ENCODE results near the gene CCDC74A. TPM values are rescaled to one million over a fixed set of nuclear protein-coding genes. Genes with fewer than 3 reads are reported as not detected.
"Not testable (repeated sequence)": the region's sequence is repeated elsewhere in the genome, so short reads cannot be mapped to it uniquely, and the experiment has no call there.

The CCDC74A gene
- total RNA-seq, 2 experiments from 2014 or later, result 9.4 to 10.0 TPM

GRCh38 chr2:131511291-131511968, 16.3 kb upstream of the CCDC74A start:
- ATAC-seq; DNase-seq; H3K27ac Mint-ChIP-seq; H3K4me3 Mint-ChIP-seq; CTCF ChIA-PET; POLR2A ChIA-PET; H3K27me3 Mint-ChIP-seq (ENCODE audit: low read depth); H3K9me3 Mint-ChIP-seq (ENCODE audit: insufficient read depth): not testable (repeated sequence)
- H3K4me1 Mint-ChIP-seq (ENCODE audit: low read depth), result peaks cover 21% of the 10 kb centered on the region
- H3K36me3 Mint-ChIP-seq (ENCODE audit: low read depth), result peaks cover 37% of the 10 kb centered on the region

GRCh38 chr2:131511969-131512870, 15.5 kb upstream of the CCDC74A start:
- ATAC-seq, CTCF ChIA-PET: not testable (repeated sequence)

GRCh38 chr2:131514408-131515166, 13.1 kb upstream of the CCDC74A start:
- H3K4me3 Mint-ChIP-seq; H3K27me3 Mint-ChIP-seq (ENCODE audit: low read depth); POLR2A ChIA-PET; H3K9me3 Mint-ChIP-seq (ENCODE audit: insufficient read depth); ATAC-seq; CTCF ChIA-PET; DNase-seq: not testable (repeated sequence)
- Mint-ChIP-seq H3K4me1 (ENCODE audit: low read depth) (peaks cover 21% of the 10 kb centered on the region), H3K27ac (peak overlapping the region; percentile 76), H3K36me3 (ENCODE audit: low read depth) (peaks cover 29% of the 10 kb centered on the region)

More at GRCh38 chr2:131511969-131512870, 15.5 kb upstream of the CCDC74A start:
- DNase-seq; H3K9me3 Mint-ChIP-seq (ENCODE audit: insufficient read depth); H3K4me3 Mint-ChIP-seq; POLR2A ChIA-PET; H3K27me3 Mint-ChIP-seq (ENCODE audit: low read depth): not testable (repeated sequence)
- Mint-ChIP-seq H3K4me1 (ENCODE audit: low read depth) (peaks cover 21% of the 10 kb centered on the region), H3K36me3 (ENCODE audit: low read depth) (peaks cover 32% of the 10 kb centered on the region), H3K27ac (peak overlapping the region; percentile 55)

- CTCF ChIA-PET; H3K27me3 Mint-ChIP-seq (ENCODE audit: low read depth); POLR2A ChIA-PET; H3K4me3 Mint-ChIP-seq; H3K9me3 Mint-ChIP-seq (ENCODE audit: insufficient read depth); DNase-seq; ATAC-seq: not testable (repeated sequence)
- H3K36me3 Mint-ChIP-seq (ENCODE audit: low read depth), result peaks cover 26% of the 10 kb centered on the region
- peak overlapping the region; percentile 76 for H3K27ac Mint-ChIP-seq
- H3K4me1 Mint-ChIP-seq (ENCODE audit: low read depth), result peaks cover 21% of the 10 kb centered on the region
These were observed 12.5 kb upstream of the CCDC74A start for GRCh38 chr2:131515235-131515634.

- no peaks in the 10 kb centered on the region for H3K27me3 Mint-ChIP-seq (ENCODE audit: low read depth)
- peak overlapping the region; percentile 43 for H3K27ac Mint-ChIP-seq
- H3K4me3 Mint-ChIP-seq, result no peak overlapping the region
- ATAC-seq (no peak), DNase-seq (no peak)
- CTCF ChIA-PET, result no interaction called here
- peaks cover 21% of the 10 kb centered on the region for H3K4me1 Mint-ChIP-seq (ENCODE audit: low read depth)
- H3K9me3 Mint-ChIP-seq (ENCODE audit: insufficient read depth), result no peaks in the 10 kb centered on the region
- POLR2A ChIA-PET, result no interaction called here
- H3K36me3 Mint-ChIP-seq (ENCODE audit: low read depth), result peaks cover 26% of the 10 kb centered on the region
These were observed 11.7 kb upstream of the CCDC74A start for GRCh38 chr2:131516011-131516410.

- H3K9me3 Mint-ChIP-seq (ENCODE audit: insufficient read depth); H3K4me3 Mint-ChIP-seq; POLR2A ChIA-PET; ATAC-seq; H3K27me3 Mint-ChIP-seq (ENCODE audit: low read depth); H3K27ac Mint-ChIP-seq: not testable (repeated sequence)
- peak; percentile 36 for DNase-seq
- H3K36me3 Mint-ChIP-seq (ENCODE audit: low read depth), result peaks cover 26% of the 10 kb centered on the region
- CTCF ChIA-PET, result interaction anchor here (0.7 kb wide), 1 partner anchor 23 kb away, joined by 3 read pairs; no protein-coding TSS in a partner anchor
- peaks cover 21% of the 10 kb centered on the region for H3K4me1 Mint-ChIP-seq (ENCODE audit: low read depth)
These were observed 11.1 kb upstream of the CCDC74A start for GRCh38 chr2:131516621-131517020.

- Mint-ChIP-seq H3K4me3 (no peak overlapping the region), H3K27ac (no peak overlapping the region), H3K27me3 (ENCODE audit: low read depth) (no peaks in the 10 kb centered on the region), H3K9me3 (ENCODE audit: insufficient read depth) (no peaks in the 10 kb centered on the region), H3K36me3 (ENCODE audit: low read depth) (peaks cover 25% of the 10 kb centered on the region), H3K4me1 (ENCODE audit: low read depth) (peaks cover 19% of the 10 kb centered on the region)
- ATAC-seq, result no peak
- no peak for DNase-seq
- CTCF ChIA-PET, result interaction anchor here (0.7 kb wide), 1 partner anchor 24 kb away, joined by 3 read pairs; no protein-coding TSS in a partner anchor
- POLR2A ChIA-PET, result no interaction called here
These were observed 10.4 kb upstream of the CCDC74A start for GRCh38 chr2:131517106-131517831.

GRCh38 chr2:131517856-131518255, 9.8 kb upstream of the CCDC74A start:
- DNase-seq; H3K27ac Mint-ChIP-seq; H3K27me3 Mint-ChIP-seq (ENCODE audit: low read depth); CTCF ChIA-PET; ATAC-seq; POLR2A ChIA-PET; H3K9me3 Mint-ChIP-seq (ENCODE audit: insufficient read depth); H3K4me3 Mint-ChIP-seq: not testable (repeated sequence)
- peaks cover 24% of the 10 kb centered on the region for H3K36me3 Mint-ChIP-seq (ENCODE audit: low read depth)
- peaks cover 13% of the 10 kb centered on the region for H3K4me1 Mint-ChIP-seq (ENCODE audit: low read depth)

GRCh38 chr2:131518531-131518930, 9.2 kb upstream of the CCDC74A start:
- Mint-ChIP-seq H3K4me1 (ENCODE audit: low read depth) (peaks cover 12% of the 10 kb centered on the region), H3K36me3 (ENCODE audit: low read depth) (peaks cover 24% of the 10 kb centered on the region)
- H3K4me3 Mint-ChIP-seq; POLR2A ChIA-PET; H3K27ac Mint-ChIP-seq; CTCF ChIA-PET; ATAC-seq; DNase-seq; H3K9me3 Mint-ChIP-seq (ENCODE audit: insufficient read depth); H3K27me3 Mint-ChIP-seq (ENCODE audit: low read depth): not testable (repeated sequence)

GRCh38 chr2:131519466-131519865, 8.2 kb upstream of the CCDC74A start:
- CTCF ChIA-PET, result interaction anchor here (1.4 kb wide), 1 partner anchor 27 kb away, joined by 3 read pairs; the partner anchor contains the start of gene MZT2A
- no peaks in the 10 kb centered on the region for H3K9me3 Mint-ChIP-seq (ENCODE audit: insufficient read depth)
- no peaks in the 10 kb centered on the region for H3K27me3 Mint-ChIP-seq (ENCODE audit: low read depth)
- H3K27ac Mint-ChIP-seq, result no peak overlapping the region
- POLR2A ChIA-PET, result no interaction called here
- ATAC-seq, result no peak
- H3K36me3 Mint-ChIP-seq (ENCODE audit: low read depth), result peaks cover 18% of the 10 kb centered on the region
- DNase-seq, result no peak
- peaks cover 3% of the 10 kb centered on the region for H3K4me1 Mint-ChIP-seq (ENCODE audit: low read depth)
- no peak overlapping the region for H3K4me3 Mint-ChIP-seq

GRCh38 chr2:131519871-131520470, 7.7 kb upstream of the CCDC74A start:
- ATAC-seq; H3K27ac Mint-ChIP-seq; H3K4me3 Mint-ChIP-seq; H3K4me1 Mint-ChIP-seq (ENCODE audit: low read depth); H3K27me3 Mint-ChIP-seq (ENCODE audit: low read depth); POLR2A ChIA-PET; DNase-seq; H3K9me3 Mint-ChIP-seq (ENCODE audit: insufficient read depth): not testable (repeated sequence)
- CTCF ChIA-PET, result interaction anchor here (1.4 kb wide), 1 partner anchor 28 kb away, joined by 3 read pairs; the partner anchor contains the start of gene MZT2A
- H3K36me3 Mint-ChIP-seq (ENCODE audit: low read depth), result peaks cover 18% of the 10 kb centered on the region
